NOMO-1 (cell line): ENCODE measurements around the gene DOCK3.

Experiments
- DNase-seq, 2 experiments: peaks; one replicate each; lab custom pipeline; 2025; ENCODE audit not compliant: unreplicated experiment in 2 of 2; lab: John Stamatoyannopoulos, UW

DOCK3 gene, protein sequence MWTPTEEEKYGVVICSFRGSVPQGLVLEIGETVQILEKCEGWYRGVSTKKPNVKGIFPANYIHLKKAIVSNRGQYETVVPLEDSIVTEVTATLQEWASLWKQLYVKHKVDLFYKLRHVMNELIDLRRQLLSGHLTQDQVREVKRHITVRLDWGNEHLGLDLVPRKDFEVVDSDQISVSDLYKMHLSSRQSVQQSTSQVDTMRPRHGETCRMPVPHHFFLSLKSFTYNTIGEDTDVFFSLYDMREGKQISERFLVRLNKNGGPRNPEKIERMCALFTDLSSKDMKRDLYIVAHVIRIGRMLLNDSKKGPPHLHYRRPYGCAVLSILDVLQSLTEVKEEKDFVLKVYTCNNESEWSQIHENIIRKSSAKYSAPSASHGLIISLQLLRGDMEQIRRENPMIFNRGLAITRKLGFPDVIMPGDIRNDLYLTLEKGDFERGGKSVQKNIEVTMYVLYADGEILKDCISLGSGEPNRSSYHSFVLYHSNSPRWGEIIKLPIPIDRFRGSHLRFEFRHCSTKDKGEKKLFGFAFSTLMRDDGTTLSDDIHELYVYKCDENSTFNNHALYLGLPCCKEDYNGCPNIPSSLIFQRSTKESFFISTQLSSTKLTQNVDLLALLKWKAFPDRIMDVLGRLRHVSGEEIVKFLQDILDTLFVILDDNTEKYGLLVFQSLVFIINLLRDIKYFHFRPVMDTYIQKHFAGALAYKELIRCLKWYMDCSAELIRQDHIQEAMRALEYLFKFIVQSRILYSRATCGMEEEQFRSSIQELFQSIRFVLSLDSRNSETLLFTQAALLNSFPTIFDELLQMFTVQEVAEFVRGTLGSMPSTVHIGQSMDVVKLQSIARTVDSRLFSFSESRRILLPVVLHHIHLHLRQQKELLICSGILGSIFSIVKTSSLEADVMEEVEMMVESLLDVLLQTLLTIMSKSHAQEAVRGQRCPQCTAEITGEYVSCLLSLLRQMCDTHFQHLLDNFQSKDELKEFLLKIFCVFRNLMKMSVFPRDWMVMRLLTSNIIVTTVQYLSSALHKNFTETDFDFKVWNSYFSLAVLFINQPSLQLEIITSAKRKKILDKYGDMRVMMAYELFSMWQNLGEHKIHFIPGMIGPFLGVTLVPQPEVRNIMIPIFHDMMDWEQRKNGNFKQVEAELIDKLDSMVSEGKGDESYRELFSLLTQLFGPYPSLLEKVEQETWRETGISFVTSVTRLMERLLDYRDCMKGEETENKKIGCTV (N-terminal part only)

GRCh38 chr3:50674349-50675178 is at the start of gene DOCK3:
TSS of gene DOCK3 (plus strand) at chr3:50674927. CDS start at chr3:50675264, 337 bp downstream.
- DNase-seq: peak; percentile 30 to 41

- no peak for DNase-seq
These were observed 49.2 kb upstream of the DOCK3 start for GRCh38 chr3:50625231-50626182.

GRCh38 chr3:50626401-50626800 is 48.3 kb upstream of the DOCK3 start:
- no peak for DNase-seq

- DNase-seq: peak in 1 of 2 experiments; percentile 70
These were observed 47.2 kb upstream of the DOCK3 start for GRCh38 chr3:50627407-50628051.

DNA sequence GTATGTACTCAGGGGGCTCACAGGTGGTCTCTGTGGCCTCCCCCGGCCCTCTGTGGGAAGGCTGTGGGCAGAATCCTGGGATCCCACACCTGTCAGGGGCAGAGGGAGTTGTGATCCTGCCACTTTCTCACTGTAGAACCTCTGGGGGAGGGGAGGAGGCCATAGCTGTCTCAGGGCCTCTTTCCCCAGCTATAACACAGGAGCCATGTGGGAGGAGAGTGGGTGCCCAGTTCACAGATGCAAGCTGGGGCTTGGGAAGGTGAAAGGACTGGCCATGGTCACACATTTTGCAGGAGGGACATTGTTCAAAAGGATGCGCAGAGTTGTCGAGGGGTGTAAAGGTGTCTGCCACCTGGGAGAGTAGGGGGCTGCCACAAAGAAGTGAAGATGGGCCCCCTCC is 46.1 kb upstream of the DOCK3 start:
- no peak for DNase-seq

DNA sequence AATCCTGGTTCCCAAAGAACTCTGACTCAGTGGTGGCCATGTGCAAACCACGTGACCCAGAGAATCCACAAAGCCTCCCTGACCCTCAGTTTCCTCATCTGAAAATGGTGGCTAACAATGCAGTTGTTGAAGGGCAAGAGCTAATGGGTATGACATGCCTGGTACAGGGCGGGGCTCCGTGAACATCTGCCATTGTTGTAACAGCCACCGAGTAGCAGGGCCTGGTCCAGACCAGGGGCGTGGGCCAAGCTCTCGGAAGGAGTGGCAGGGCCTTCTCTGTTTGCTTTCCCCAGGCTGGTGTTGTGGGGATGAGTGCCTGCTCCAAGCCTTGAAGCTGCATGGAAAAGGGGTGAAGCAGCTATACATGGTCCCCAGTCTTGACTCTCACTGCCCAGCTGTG is 44.3 kb upstream of the DOCK3 start:
- DNase-seq: no peak

DNA sequence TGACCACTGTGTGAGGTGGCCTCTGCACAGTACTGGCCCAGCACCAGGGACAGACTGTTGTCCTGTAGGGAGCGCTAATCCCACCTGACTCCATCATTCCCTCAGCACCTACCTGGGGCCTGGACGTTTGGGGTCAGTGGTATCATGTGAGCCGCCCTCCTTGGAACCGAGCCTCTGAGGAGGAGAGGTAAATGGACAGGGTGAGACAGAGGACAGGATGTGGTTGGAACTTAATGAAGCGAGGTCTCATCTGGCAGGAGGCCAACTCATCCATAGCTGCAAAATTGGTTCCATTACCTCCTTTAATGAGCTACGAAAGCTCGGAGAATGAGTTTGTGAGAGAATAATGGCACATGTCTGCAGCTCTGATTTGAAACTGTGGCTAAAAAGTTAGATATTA is 43.9 kb upstream of the DOCK3 start:
- DNase-seq: no peak

DNA sequence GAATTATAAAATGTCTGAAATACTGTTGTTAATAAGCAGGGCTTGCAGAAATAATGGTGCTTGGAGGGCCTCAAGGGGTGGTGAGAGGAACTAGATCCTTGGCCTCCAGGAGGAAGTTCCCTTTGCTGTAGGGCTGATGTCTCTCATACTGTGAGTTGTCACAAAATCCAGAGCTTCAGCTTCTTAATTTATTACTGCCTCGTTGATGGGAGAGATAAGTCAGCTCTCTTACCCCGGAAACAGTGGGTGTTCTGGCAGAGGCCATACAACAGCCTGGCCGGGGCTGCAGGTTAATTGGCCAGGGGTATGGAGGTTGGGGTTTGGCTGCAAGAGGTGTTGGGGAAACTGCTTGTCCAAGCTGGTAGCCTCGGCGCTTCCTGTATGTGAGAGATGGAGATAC is 42.3 kb upstream of the DOCK3 start:
- DNase-seq: peak; percentile 83 to 84

DNA sequence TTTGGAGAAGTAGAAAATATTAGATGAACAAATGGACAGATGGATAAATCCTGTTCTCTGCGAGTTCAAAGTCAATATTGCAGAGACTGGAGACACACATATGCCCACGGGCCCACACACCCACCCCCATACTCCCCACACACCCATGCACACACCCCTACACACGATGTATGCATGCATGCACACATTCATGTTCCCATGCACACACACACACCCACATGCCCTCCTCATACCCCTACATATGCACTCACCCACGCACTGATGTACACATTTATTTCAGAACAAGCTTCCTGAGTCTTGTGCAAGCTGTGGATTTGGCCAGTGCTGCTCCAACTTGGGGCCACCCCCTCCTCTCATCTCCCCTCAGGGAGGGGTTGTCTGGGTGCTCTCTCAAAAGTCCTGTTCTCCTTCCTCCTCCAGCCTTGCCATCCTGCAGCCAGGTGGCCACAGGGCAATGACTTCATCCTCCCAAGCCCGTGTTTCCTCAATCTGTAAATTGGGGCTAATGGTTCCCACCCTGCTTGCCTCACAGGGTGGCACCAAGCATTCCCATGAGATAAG is 41.4 kb upstream of the DOCK3 start:
- no peak for DNase-seq

DNA sequence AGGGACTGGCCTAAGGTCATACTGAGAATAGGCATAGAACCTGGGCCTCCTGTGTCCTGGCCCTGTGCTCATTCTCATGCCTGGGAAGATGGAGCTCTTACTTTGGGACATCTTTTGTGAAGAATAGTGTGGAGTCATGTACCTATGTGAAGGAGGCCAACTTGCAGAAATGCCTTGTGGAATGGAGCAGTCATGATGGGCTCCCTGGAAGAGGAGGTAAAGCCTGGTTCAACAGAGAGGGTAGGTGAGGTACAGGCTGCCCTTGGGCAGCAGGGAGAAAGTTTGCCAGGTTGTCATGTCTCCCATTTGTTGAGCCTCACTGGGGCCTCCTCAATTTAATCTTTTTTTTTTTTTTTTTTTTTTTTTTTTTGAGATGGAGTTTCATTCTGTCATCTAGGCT is 39.7 kb upstream of the DOCK3 start:
- no peak for DNase-seq

DNA sequence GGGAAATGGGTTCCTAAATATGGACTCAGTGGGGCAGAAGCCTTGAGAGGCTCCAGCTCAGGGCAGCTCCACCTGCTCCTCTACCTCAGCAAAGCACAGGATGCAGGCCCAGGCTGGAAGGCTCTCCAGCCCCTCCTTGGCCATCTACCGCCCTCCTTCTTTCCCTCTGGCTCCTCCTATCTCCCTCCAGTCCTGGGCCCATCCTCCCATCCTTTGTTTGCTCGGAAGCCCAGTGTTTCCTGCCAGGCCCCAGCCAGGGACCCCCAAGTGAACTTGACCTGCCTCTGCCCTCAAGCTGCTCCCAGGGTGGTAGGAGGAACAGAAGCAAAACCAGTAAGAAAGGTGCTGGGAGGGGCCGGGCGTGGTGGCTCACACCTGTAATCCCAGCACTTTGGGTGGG is 37.7 kb upstream of the DOCK3 start:
- DNase-seq: no peak

- DNase-seq: no peak
These were observed 36.8 kb upstream of the DOCK3 start for GRCh38 chr3:50637945-50638344.

GRCh38 chr3:50639055-50639494 is 35.7 kb upstream of the DOCK3 start:
- DNase-seq: no peak

- DNase-seq: no peak
These were observed 32.3 kb upstream of the DOCK3 start for GRCh38 chr3:50642382-50642781.

DNA sequence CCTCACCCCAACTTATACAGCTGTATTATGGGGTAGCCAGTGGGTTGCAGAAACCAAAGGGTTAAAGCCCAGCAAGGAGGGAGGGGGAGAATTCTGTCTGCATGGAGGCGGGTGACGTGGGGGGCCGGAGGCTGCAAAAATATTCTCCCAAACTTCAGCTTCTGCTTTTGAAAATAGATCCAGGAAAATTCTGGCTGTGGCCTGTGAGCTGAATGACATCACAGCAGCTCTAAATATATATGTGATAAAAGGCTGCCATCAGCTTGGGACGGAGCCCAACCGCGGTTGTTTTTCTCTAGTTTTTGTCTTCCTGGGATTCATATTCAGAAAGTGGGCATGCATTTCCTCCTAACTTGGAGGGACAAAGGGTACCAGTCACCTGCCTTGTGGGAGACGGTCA is 30.2 kb upstream of the DOCK3 start:
- DNase-seq: no peak

DNA sequence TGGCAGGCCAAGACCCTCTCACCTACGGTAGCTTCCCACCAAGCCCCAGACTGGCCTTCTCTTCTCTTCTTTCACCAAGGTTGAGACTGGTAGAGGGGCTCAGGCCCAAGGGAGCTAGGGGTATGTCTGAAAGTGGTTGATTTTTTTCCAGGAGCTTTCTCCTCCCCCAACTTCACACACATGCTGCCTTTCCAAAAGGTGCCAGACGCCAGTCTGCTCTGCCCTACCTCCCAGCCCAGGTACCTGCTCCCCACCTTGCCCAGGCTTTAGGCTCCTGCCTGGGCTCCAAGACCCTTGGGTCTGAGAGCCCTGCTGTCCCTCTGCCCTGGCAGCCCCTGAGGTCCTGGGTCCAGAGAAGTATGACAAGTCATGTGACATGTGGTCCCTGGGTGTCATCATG is 29.3 kb upstream of the DOCK3 start:
- DNase-seq: no peak

DNA sequence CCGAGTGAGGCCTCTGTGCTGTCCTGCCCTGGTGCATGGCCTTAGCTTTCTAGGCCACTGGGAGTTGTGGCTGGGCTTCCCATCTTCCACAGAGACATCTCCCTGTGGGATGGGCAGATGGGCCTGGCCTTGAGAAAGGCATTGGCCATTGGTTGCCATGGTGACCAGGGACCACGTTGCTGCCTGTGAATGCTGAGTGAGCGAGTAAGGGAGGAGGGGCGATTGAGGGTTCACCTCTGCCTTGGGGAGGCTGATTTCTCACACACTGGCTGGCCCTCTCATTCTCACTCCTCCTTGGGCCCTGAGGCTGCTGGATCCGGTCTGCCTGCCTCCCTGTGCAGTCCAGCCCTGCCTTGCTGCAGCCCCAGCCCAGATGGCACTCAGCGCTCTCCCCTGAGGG is 26.4 kb upstream of the DOCK3 start:
- no peak for DNase-seq

GRCh38 chr3:50648944-50649343 is 25.8 kb upstream of the DOCK3 start:
- DNase-seq: no peak
